Globus pallidus (tissue), 1 donor: Measurements from ENCODE around the gene SORCS1.

Experiments used
- DNase-seq: peaks from one replicate; pipeline ENCODE4 v3.0.0-alpha.2; 2015; ENCODE audit warnings: low spot score

Gene SORCS1

GRCh38 chr10:106991091-106991490, 173.4 kb downstream of the SORCS1 start:
- no peak for DNase-seq

GRCh38 chr10:106987362-106987761, 177.1 kb downstream of the SORCS1 start:
- no peak for DNase-seq

- no peak for DNase-seq
Observed at GRCh38 chr10:106982268-106982667, 182.2 kb downstream of the SORCS1 start.

- DNase-seq = no peak
Observed at GRCh38 chr10:106981452-106982075, 182.9 kb downstream of the SORCS1 start.

GRCh38 chr10:106980495-106981451, 183.7 kb downstream of the SORCS1 start:
- no peak for DNase-seq

- DNase-seq = no peak
Observed at GRCh38 chr10:106978756-106979155, 185.8 kb downstream of the SORCS1 start.

- DNase-seq = no peak
Observed at GRCh38 chr10:106973716-106974115, 190.8 kb downstream of the SORCS1 start.

GRCh38 chr10:106973288-106973687, 191.2 kb downstream of the SORCS1 start:
- no peak for DNase-seq

GRCh38 chr10:106972381-106972780, 192.1 kb downstream of the SORCS1 start:
- no peak for DNase-seq

GRCh38 chr10:106971411-106971831, 193.1 kb downstream of the SORCS1 start:
- DNase-seq = no peak

- DNase-seq = no peak
Observed at GRCh38 chr10:106967452-106967851, 197.1 kb downstream of the SORCS1 start.

GRCh38 chr10:106960812-106961211, 203.7 kb downstream of the SORCS1 start:
- no peak for DNase-seq

- no peak for DNase-seq
Observed at GRCh38 chr10:106959521-106959920, 205.0 kb downstream of the SORCS1 start.

GRCh38 chr10:106958589-106959361, 205.7 kb downstream of the SORCS1 start:
- DNase-seq = no peak

GRCh38 chr10:106957823-106958588, 206.5 kb downstream of the SORCS1 start:
- DNase-seq = no peak

GRCh38 chr10:106956216-106956915, 208.1 kb downstream of the SORCS1 start:
- no peak for DNase-seq

- no peak for DNase-seq
Observed at GRCh38 chr10:106955133-106955532, 209.4 kb downstream of the SORCS1 start.

GRCh38 chr10:106952033-106952432, 212.5 kb downstream of the SORCS1 start:
- DNase-seq = no peak

GRCh38 chr10:106949680-106950478, 214.6 kb downstream of the SORCS1 start:
- no peak for DNase-seq

- no peak for DNase-seq
Observed at GRCh38 chr10:106947643-106948042, 216.9 kb downstream of the SORCS1 start.
